Nephron progenitor cell (in vitro differentiated cells): Measurements from ENCODE around the gene TRPM6.
"Not testable (repeated sequence)": the region's sequence is repeated elsewhere in the genome, so short reads cannot be mapped to it uniquely, and the experiment has no call there.

Experiments
- DNase-seq: peaks from one replicate; pipeline ENCODE4 v3.0.0; 2021
- H3K27ac Mint-ChIP-seq: 2 replicates; pipeline ENCODE4 v1.8.0; 2021; ENCODE audit warnings: mild to moderate bottlenecking, moderate library complexity, mixed read lengths
- H3K27me3 Mint-ChIP-seq: 2 replicates; pipeline ENCODE4 v1.8.0; 2021; ENCODE audit warnings: mild to moderate bottlenecking, low read depth, mixed read lengths; ENCODE audit not compliant: poor library complexity
- H3K36me3 Mint-ChIP-seq: 2 replicates; pipeline ENCODE4 v1.8.0; 2021; ENCODE audit warnings: low read depth, mixed read lengths
- H3K4me1 Mint-ChIP-seq: 2 replicates; pipeline ENCODE4 v1.8.0; 2021; ENCODE audit warnings: mixed read lengths
- H3K4me3 Mint-ChIP-seq: 2 replicates; pipeline ENCODE4 v1.8.0; 2021; ENCODE audit warnings: mild to moderate bottlenecking, moderate library complexity, mixed read lengths
- H3K9me3 Mint-ChIP-seq: 2 replicates; pipeline ENCODE4 v1.8.0; 2021; ENCODE audit warnings: mild to moderate bottlenecking, moderate library complexity, mixed read lengths
- CTCF ChIP-seq: fragments of 200-600 bp; sonication (generic); IDR thresholded peaks from 2 replicates; pipeline ENCODE4 v1.5.0; 2021; ENCODE audit warnings: antibody characterized with exemption

Gene TRPM6

DNA sequence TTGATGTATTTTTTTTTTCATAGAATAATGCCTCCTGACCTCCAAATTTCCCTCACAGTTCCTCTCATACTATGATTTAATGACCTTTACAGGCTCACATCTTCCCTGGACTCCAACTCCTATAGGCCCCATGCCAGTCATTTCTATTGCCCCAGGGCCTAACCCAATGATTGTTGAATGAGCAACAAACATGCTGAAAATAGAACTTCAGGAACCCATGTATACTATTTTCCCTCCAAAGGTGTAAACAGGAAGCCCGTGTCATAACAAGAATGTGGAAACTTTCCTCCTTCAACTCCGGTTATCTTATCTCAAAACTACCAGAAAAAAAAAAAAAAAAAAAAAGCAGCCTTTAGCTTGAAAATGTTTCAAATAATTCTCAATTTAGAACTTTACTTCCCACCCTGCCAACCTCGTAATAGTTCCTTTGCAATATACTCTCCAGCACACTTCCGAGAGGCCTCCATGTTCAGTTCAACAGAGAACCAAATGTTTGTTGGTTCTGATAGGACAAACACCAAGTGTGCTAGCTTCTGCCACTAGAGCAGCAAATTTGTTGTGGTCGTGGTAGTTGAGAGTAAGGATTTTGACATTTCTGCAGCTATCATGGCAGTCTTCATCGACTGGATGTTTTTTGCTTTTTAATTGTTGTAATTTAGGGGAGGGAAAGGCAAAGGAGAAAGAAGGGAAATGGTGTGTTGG, 25.8 kb downstream of the TRPM6 start:
- Mint-ChIP-seq H3K36me3 (no peaks in the 10 kb centered on the region), H3K4me1 (peaks cover 8% of the 10 kb centered on the region), H3K4me3 (no peak overlapping the region), H3K27me3 (no peaks in the 10 kb centered on the region), H3K9me3 (no peaks in the 10 kb centered on the region), H3K27ac (no peak overlapping the region)
- TF ChIP-seq CTCF, result no peak
- no peak for DNase-seq

DNA sequence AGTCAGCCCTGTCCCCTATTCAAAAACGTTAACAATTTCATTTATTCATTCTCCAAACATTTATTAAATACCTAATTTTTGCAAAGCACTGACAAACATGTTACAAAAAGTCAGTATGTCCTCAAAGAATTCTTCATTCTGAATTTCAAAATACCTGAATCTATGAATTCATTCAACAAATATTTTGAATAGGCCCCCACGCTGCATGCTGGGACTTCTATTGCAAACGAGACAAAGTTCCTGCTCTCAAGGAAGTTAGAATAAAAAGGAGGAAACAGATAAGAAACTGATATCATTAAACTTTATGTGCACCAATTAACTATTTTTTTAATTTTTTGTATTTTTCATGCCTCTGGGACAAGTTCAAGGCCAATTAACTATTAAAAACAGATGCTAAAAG, 26.6 kb downstream of the TRPM6 start:
- Mint-ChIP-seq H3K27me3 (no peaks in the 10 kb centered on the region), H3K9me3 (no peaks in the 10 kb centered on the region), H3K4me1 (peaks cover 8% of the 10 kb centered on the region), H3K27ac (no peak overlapping the region), H3K4me3 (no peak overlapping the region), H3K36me3 (no peaks in the 10 kb centered on the region)
- no peak for TF ChIP-seq CTCF
- no peak for DNase-seq

DNA sequence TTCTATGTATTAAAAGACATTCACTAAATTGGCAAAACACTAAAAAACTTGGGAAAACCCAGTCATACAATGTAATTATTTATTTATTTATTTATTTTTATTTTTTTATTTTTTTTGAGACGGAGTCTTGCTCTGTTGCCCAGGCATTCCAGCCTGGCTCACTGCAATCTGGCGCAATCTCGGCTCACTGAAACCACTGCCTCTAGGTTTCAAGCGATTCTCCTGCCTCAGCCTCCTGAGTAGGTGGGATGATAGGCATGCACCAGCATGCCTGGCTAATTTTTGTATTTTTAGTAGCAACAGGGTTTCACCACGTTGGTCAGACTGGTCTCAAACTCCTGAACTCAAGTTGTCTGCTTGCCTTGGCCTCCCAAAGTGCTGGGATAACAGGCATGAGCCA, 27.5 kb downstream of the TRPM6 start:
- not testable (repeated sequence) for H3K27ac Mint-ChIP-seq, DNase-seq, H3K4me1 Mint-ChIP-seq, H3K36me3 Mint-ChIP-seq, H3K9me3 Mint-ChIP-seq, H3K4me3 Mint-ChIP-seq, H3K27me3 Mint-ChIP-seq

DNA sequence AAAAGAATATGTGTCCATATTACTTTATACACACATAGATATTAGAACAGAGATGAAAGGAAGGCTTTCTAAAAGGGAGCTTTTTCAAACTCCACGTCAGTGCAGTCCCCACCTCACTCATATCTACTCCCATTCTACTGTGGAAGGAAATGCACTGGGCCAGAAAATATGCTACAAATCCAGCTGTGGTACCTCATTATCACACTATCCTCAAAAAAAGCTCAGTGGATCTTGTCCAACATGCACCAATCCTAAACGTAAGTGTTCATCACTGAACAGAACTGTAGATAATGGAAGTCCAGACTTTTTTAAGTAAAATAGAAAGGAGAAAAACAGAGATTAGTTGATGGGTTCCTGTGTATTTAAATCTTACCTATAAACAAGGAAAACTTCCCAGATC, 27.9 kb downstream of the TRPM6 start:
- Mint-ChIP-seq H3K4me3 (no peak overlapping the region), H3K9me3 (no peaks in the 10 kb centered on the region), H3K36me3 (no peaks in the 10 kb centered on the region), H3K4me1 (peaks cover 8% of the 10 kb centered on the region), H3K27me3 (no peaks in the 10 kb centered on the region), H3K27ac (no peak overlapping the region)
- no peak for TF ChIP-seq CTCF
- DNase-seq, result no peak

GRCh38 chr9:74858751-74859414, 28.8 kb downstream of the TRPM6 start:
- peaks cover 2% of the 10 kb centered on the region for H3K4me1 Mint-ChIP-seq
- no peaks in the 10 kb centered on the region for H3K27me3 Mint-ChIP-seq
- DNase-seq, result no peak
- no peaks in the 10 kb centered on the region for H3K36me3 Mint-ChIP-seq
- H3K9me3 Mint-ChIP-seq, result no peaks in the 10 kb centered on the region
- no peak overlapping the region for H3K4me3 Mint-ChIP-seq
- no peak overlapping the region for H3K27ac Mint-ChIP-seq
- TF ChIP-seq CTCF, result no peak

- no peaks in the 10 kb centered on the region for H3K4me1 Mint-ChIP-seq
- no peak for DNase-seq
- H3K36me3 Mint-ChIP-seq, result no peaks in the 10 kb centered on the region
- peaks cover 4% of the 10 kb centered on the region for H3K9me3 Mint-ChIP-seq
- no peaks in the 10 kb centered on the region for H3K27me3 Mint-ChIP-seq
- H3K4me3 Mint-ChIP-seq, result no peak overlapping the region
- no peak for TF ChIP-seq CTCF
- no peak overlapping the region for H3K27ac Mint-ChIP-seq
These were observed 30.7 kb downstream of the TRPM6 start for GRCh38 chr9:74856989-74857388.
